Neuron (in vitro differentiated cells): Measurements from ENCODE around the gene RNASEH2B.

ENCODE experiments used
- H2AFZ ChIP-seq: one replicate; pipeline ENCODE4 v1.6.1; 2013; ENCODE audit warnings: low read depth, mild to moderate bottlenecking, inconsistent platforms, low read length, moderate library complexity
- H3K27me3 ChIP-seq: one replicate; pipeline ENCODE4 v1.6.1; 2013; ENCODE audit warnings: low read length; ENCODE audit not compliant: insufficient read depth
- H3K36me3 ChIP-seq: one replicate; pipeline ENCODE4 v1.6.1; 2013; ENCODE audit warnings: low read length; ENCODE audit not compliant: insufficient read depth
- H3K4me1 ChIP-seq: one replicate; pipeline ENCODE4 v1.6.1; 2013; ENCODE audit warnings: low read length; ENCODE audit not compliant: insufficient read depth
- H3K4me3 ChIP-seq: 2 replicates; pipeline ENCODE4 v1.5.1; 2013; ENCODE audit warnings: mild to moderate bottlenecking, low read length, moderate library complexity
- H3K9me3 ChIP-seq: one replicate; pipeline ENCODE4 v1.6.1; 2013; ENCODE audit warnings: low read length

Gene RNASEH2B

GRCh38 chr13:50928659-50929462 is 19.3 kb downstream of the RNASEH2B start:
- Histone ChIP-seq H3K9me3 (peaks cover 4% of the 10 kb centered on the region), H2AFZ (no peak overlapping the region), H3K4me3 (no peak overlapping the region), H3K36me3 (peaks cover 4% of the 10 kb centered on the region), H3K4me1 (no peaks in the 10 kb centered on the region), H3K27me3 (no peaks in the 10 kb centered on the region)

- Histone ChIP-seq H3K27me3 (no peaks in the 10 kb centered on the region), H3K9me3 (peaks cover 2% of the 10 kb centered on the region), H3K4me3 (no peak overlapping the region), H3K4me1 (no peaks in the 10 kb centered on the region), H3K36me3 (peaks cover 4% of the 10 kb centered on the region), H2AFZ (no peak overlapping the region)
Measured at GRCh38 chr13:50932091-50932490, 22.5 kb downstream of the RNASEH2B start.

GRCh38 chr13:50934735-50935435 is 25.3 kb downstream of the RNASEH2B start:
- Histone ChIP-seq H3K27me3 (no peaks in the 10 kb centered on the region), H3K4me1 (no peaks in the 10 kb centered on the region), H3K9me3 (peaks cover 4% of the 10 kb centered on the region), H3K4me3 (no peak overlapping the region), H2AFZ (no peak overlapping the region), H3K36me3 (peaks cover 4% of the 10 kb centered on the region)

- no peak overlapping the region for H2AFZ ChIP-seq
- H3K4me1 ChIP-seq, result no peaks in the 10 kb centered on the region
- peaks cover 4% of the 10 kb centered on the region for H3K36me3 ChIP-seq
- H3K4me3 ChIP-seq, result no peak overlapping the region
- no peaks in the 10 kb centered on the region for H3K27me3 ChIP-seq
- peaks cover 4% of the 10 kb centered on the region for H3K9me3 ChIP-seq
Measured at GRCh38 chr13:50936679-50937078, 27.1 kb downstream of the RNASEH2B start.

- Histone ChIP-seq H3K36me3 (no peaks in the 10 kb centered on the region), H3K9me3 (peaks cover 2% of the 10 kb centered on the region), H3K27me3 (no peaks in the 10 kb centered on the region), H3K4me3 (no peak overlapping the region), H3K4me1 (peaks cover 3% of the 10 kb centered on the region), H2AFZ (no peak overlapping the region)
Measured at GRCh38 chr13:50940509-50940908, 30.9 kb downstream of the RNASEH2B start.

GRCh38 chr13:50941146-50941545 is 31.6 kb downstream of the RNASEH2B start:
- H3K4me1 ChIP-seq, result peaks cover 3% of the 10 kb centered on the region
- no peaks in the 10 kb centered on the region for H3K36me3 ChIP-seq
- no peak overlapping the region for H2AFZ ChIP-seq
- H3K4me3 ChIP-seq, result no peak overlapping the region
- H3K27me3 ChIP-seq, result no peaks in the 10 kb centered on the region
- peaks cover 2% of the 10 kb centered on the region for H3K9me3 ChIP-seq

- no peaks in the 10 kb centered on the region for H3K36me3 ChIP-seq
- no peaks in the 10 kb centered on the region for H3K27me3 ChIP-seq
- H3K9me3 ChIP-seq, result peaks cover under 1% of the 10 kb centered on the region
- peaks cover 3% of the 10 kb centered on the region for H3K4me1 ChIP-seq
- H3K4me3 ChIP-seq, result no peak overlapping the region
- no peak overlapping the region for H2AFZ ChIP-seq
Measured at GRCh38 chr13:50942630-50943311, 33.2 kb downstream of the RNASEH2B start.

GRCh38 chr13:50945669-50946068 is 36.1 kb downstream of the RNASEH2B start:
- peaks cover 3% of the 10 kb centered on the region for H3K4me1 ChIP-seq
- H3K9me3 ChIP-seq, result no peaks in the 10 kb centered on the region
- H2AFZ ChIP-seq, result no peak overlapping the region
- no peaks in the 10 kb centered on the region for H3K27me3 ChIP-seq
- no peak overlapping the region for H3K4me3 ChIP-seq
- no peaks in the 10 kb centered on the region for H3K36me3 ChIP-seq

GRCh38 chr13:50948601-50949000 is 39.0 kb downstream of the RNASEH2B start:
- H3K4me3 ChIP-seq, result no peak overlapping the region
- H3K9me3 ChIP-seq, result no peaks in the 10 kb centered on the region
- no peaks in the 10 kb centered on the region for H3K36me3 ChIP-seq
- no peaks in the 10 kb centered on the region for H3K4me1 ChIP-seq
- H2AFZ ChIP-seq, result no peak overlapping the region
- no peaks in the 10 kb centered on the region for H3K27me3 ChIP-seq

GRCh38 chr13:50950849-50951248 is 41.3 kb downstream of the RNASEH2B start:
- Histone ChIP-seq H3K9me3 (no peaks in the 10 kb centered on the region), H3K4me3 (no peak overlapping the region), H3K4me1 (peaks cover 7% of the 10 kb centered on the region), H3K36me3 (no peaks in the 10 kb centered on the region), H3K27me3 (no peaks in the 10 kb centered on the region), H2AFZ (no peak overlapping the region)

GRCh38 chr13:50951366-50951765 is 41.8 kb downstream of the RNASEH2B start:
- no peaks in the 10 kb centered on the region for H3K27me3 ChIP-seq
- no peaks in the 10 kb centered on the region for H3K9me3 ChIP-seq
- no peaks in the 10 kb centered on the region for H3K36me3 ChIP-seq
- H2AFZ ChIP-seq, result no peak overlapping the region
- peaks cover 13% of the 10 kb centered on the region for H3K4me1 ChIP-seq
- no peak overlapping the region for H3K4me3 ChIP-seq

GRCh38 chr13:50955241-50955640 is 45.6 kb downstream of the RNASEH2B start:
- H3K36me3 ChIP-seq, result no peaks in the 10 kb centered on the region
- peaks cover 20% of the 10 kb centered on the region for H3K4me1 ChIP-seq
- H3K4me3 ChIP-seq, result no peak overlapping the region
- H3K9me3 ChIP-seq, result no peaks in the 10 kb centered on the region
- no peak overlapping the region for H2AFZ ChIP-seq
- H3K27me3 ChIP-seq, result no peaks in the 10 kb centered on the region

GRCh38 chr13:50955798-50956197 is 46.2 kb downstream of the RNASEH2B start:
- Histone ChIP-seq H3K4me3 (no peak overlapping the region), H3K9me3 (no peaks in the 10 kb centered on the region), H2AFZ (no peak overlapping the region), H3K4me1 (peaks cover 20% of the 10 kb centered on the region), H3K36me3 (no peaks in the 10 kb centered on the region), H3K27me3 (no peaks in the 10 kb centered on the region)
